Transverse colon (tissue), 4 donors: Measurements from ENCODE around the gene CLN5. TPM values are rescaled to one million over a fixed set of nuclear protein-coding genes. Genes with fewer than 3 reads are reported as not detected.

ENCODE experiments used
- DNase-seq: peaks from one replicate; pipeline ENCODE4 v3.0.0-alpha.2; 2019
- H3K27ac ChIP-seq, 4 donors: fragments of 200-600 bp; sonication (generic); 2 replicates each; pipeline ENCODE4 v1.5.1; 2016 to 2018; ENCODE audit warnings: inconsistent platforms in 4 of 4
- H3K27me3 ChIP-seq: fragments of 200-600 bp; sonication (generic); 2 replicates; pipeline ENCODE4 v1.5.1; 2017; ENCODE audit warnings: inconsistent platforms
- H3K36me3 ChIP-seq, 4 donors: fragments of 200-600 bp; sonication (generic); 2 replicates each; pipeline ENCODE4 v1.5.1; 2017 to 2019; ENCODE audit warnings: inconsistent platforms in 4 of 4
- H3K4me1 ChIP-seq, 4 donors: fragments of 200-600 bp; sonication (generic); 2 replicates each; pipeline ENCODE4 v1.5.1; 2017 to 2020; ENCODE audit warnings: inconsistent platforms in 4 of 4
- H3K4me3 ChIP-seq, 4 donors: fragments of 200-600 bp; sonication (generic); 1 replicate in 1 of 4; 2 replicates in 3 of 4; pipeline versions ENCODE4 v1.5.1 to v1.6.1; 2017 to 2019; ENCODE audit warnings: inconsistent platforms in 4 of 4
- H3K9me3 ChIP-seq, 2 donors: fragments of 200-600 bp; sonication (generic); 2 replicates each; pipeline ENCODE4 v1.5.1; 2017 to 2019; ENCODE audit warnings: inconsistent platforms in 2 of 2
- CTCF ChIP-seq, 5 experiments: fragments of 200-600 bp in 3 of 5; fragments of 450-650 bp in 2 of 5; sonication (generic) in 3 of 5; IDR thresholded peaks; 1 replicate in 2 of 5; 2 replicates in 3 of 5; pipeline ENCODE4 v1.5.1; 2016 to 2017; ENCODE audit warnings: antibody characterized with exemption in 5 of 5, inconsistent platforms in 3 of 5, mild to moderate bottlenecking in 2 of 5, moderate library complexity in 1 of 5
- EP300 ChIP-seq: sonication (generic); formaldehyde crosslinking; IDR thresholded peaks from one replicate; pipeline ENCODE4 v1.6.1; 2017; ENCODE audit warnings: antibody characterized with exemption, low read depth
- POLR2A ChIP-seq: fragments of 450-650 bp; IDR thresholded peaks from one replicate; pipeline ENCODE4 v1.6.1; 2016; ENCODE audit warnings: antibody characterized with exemption, mild to moderate bottlenecking, moderate library complexity
- POLR2AphosphoS5 ChIP-seq, 3 donors: sonication (generic); formaldehyde crosslinking; IDR thresholded peaks; one replicate each; pipeline ENCODE4 v1.6.1; 2016; ENCODE audit warnings: antibody characterized with exemption in 3 of 3
- WGBS, 2 donors: methylation state at CpG; one replicate each; pipeline ENCODE4 v1.1.5; 2018; ENCODE audit warnings: low coverage in 1 of 2; 5-methylcytosine and 5-hydroxymethylcytosine counted together
- in situ Hi-C, 4 donors: fragments of 200-750 bp; cut with MboI; loops; one replicate each; pipeline versions ENCODE4 v1.15.0 to v1.15.1; 2017; ENCODE audit warnings: low sequenced_read_pairs in 3 of 4, low pct_ligation_motif_present in 1 of 4, low pct_unique_long_range_greater_than_20kb in 1 of 4
- intact Hi-C: fragments of 100-400 bp; cut with DNase I; formaldehyde crosslinking; loops from one replicate; pipeline ENCODE4 v1.15.1; 2023; ENCODE audit warnings: low total_unique reads
- total RNA-seq, 4 donors: library from RNA; depleted of rRNA; stranded (reverse); fragments of >200 nt; gene quantifications; one replicate each; pipeline ENCODE4 v1.1.0, GENCODE V29; 2016

CLN5 gene
- total RNA-seq, 4 donors from 2014 or later, result 1.6 to 28.7 (median 21.8) TPM

GRCh38 chr13:76991432-76991795 is 467 bp upstream of the CLN5 start:
- Histone ChIP-seq H3K36me3 (peaks cover 0 to 3% (median 0%) of the 10 kb centered on the region in 4 donors), H3K4me3 (peak overlapping the region; percentile 57 to 82 (median 68)), H3K27me3 (peaks cover 3% of the 10 kb centered on the region), H3K4me1 (peaks cover 0 to 13% (median 4%) of the 10 kb centered on the region in 4 donors), H3K9me3 (no peaks in the 10 kb centered on the region), H3K27ac (peak overlapping the region; percentile 90 to 93 (median 92))
- 48% methylated on average over 15 of the region's 15 CpGs; no CpG with 5 or more reads in 1 of the 2 donors for WGBS, 2 donors
- intact Hi-C loops, result no loop called here
- in situ Hi-C loops, result no loop called here
- TF ChIP-seq POLR2AphosphoS5 (IDR thresholded peaks at IDR 0.05) (no peak), EP300 (no peak), CTCF (IDR thresholded peaks at IDR 0.05) (no peak), POLR2A (no peak)
- peak; percentile 54 for DNase-seq

GRCh38 chr13:76992548-76993001 is 694 bp downstream of the CLN5 start:
- DNase-seq, result peak; percentile 28
- H3K4me1 ChIP-seq, result peaks cover 0 to 13% (median 4%) of the 10 kb centered on the region in 4 donors
- no peaks in the 10 kb centered on the region for H3K9me3 ChIP-seq
- TF ChIP-seq POLR2AphosphoS5 (IDR thresholded peaks at IDR 0.05) (no peak), EP300 (no peak), CTCF (IDR thresholded peaks at IDR 0.05) (no peak), POLR2A (no peak)
- peaks cover 0 to 11% (median 5%) of the 10 kb centered on the region in 4 donors for H3K36me3 ChIP-seq
- intact Hi-C loops, result no loop called here
- 0 to 1% methylated on average over 1 to 20 of the region's 20 CpGs for WGBS, 2 donors
- H3K4me3 ChIP-seq, result peak overlapping the region; percentile 57 to 82 (median 68)
- no peaks in the 10 kb centered on the region for H3K27me3 ChIP-seq
- H3K27ac ChIP-seq, result peak overlapping the region; percentile 90 to 93 (median 92)
- in situ Hi-C loops, result no loop called here

GRCh38 chr13:76993021-76993420 is 1.1 kb downstream of the CLN5 start:
- Histone ChIP-seq H3K9me3 (no peaks in the 10 kb centered on the region), H3K27me3 (no peaks in the 10 kb centered on the region), H3K36me3 (peaks cover 0 to 13% (median 5%) of the 10 kb centered on the region in 4 donors), H3K27ac (peak overlapping the region; percentile 90 to 93 (median 92)), H3K4me1 (peaks cover 0 to 13% (median 4%) of the 10 kb centered on the region in 4 donors), H3K4me3 (peak overlapping the region; percentile 57 to 82 (median 68))
- no peak for DNase-seq
- WGBS, 2 donors, result 37 to 43% methylated on average over 3 of the region's 3 CpGs
- in situ Hi-C loops, result no loop called here
- TF ChIP-seq EP300, result no peak
- no peak for TF ChIP-seq POLR2AphosphoS5 (IDR thresholded peaks at IDR 0.05)
- TF ChIP-seq CTCF (IDR thresholded peaks at IDR 0.05), result no peak
- no peak for TF ChIP-seq POLR2A
- intact Hi-C loops, result no loop called here

- Histone ChIP-seq H3K27ac (peak overlapping the region in 3 of 4 donors; percentile 91 to 93 (median 92)), H3K27me3 (no peaks in the 10 kb centered on the region), H3K4me1 (peaks cover 0 to 13% (median 4%) of the 10 kb centered on the region in 4 donors), H3K4me3 (peak overlapping the region in 1 of 4 donors; percentile 62), H3K36me3 (peaks cover 0 to 16% (median 5%) of the 10 kb centered on the region in 4 donors), H3K9me3 (no peaks in the 10 kb centered on the region)
- no peak for TF ChIP-seq EP300
- TF ChIP-seq POLR2AphosphoS5 (IDR thresholded peaks at IDR 0.05), result no peak
- TF ChIP-seq POLR2A, result no peak
- no peak for DNase-seq
- in situ Hi-C loops, result no loop called here
- 79 to 80% methylated on average over 5 of the region's 5 CpGs for WGBS, 2 donors
- intact Hi-C loops, result no loop called here
These were observed 1.6 kb downstream of the CLN5 start for GRCh38 chr13:76993473-76993872.

GRCh38 chr13:76994281-76994680 is 2.4 kb downstream of the CLN5 start:
- intact Hi-C loops, result no loop called here
- Histone ChIP-seq H3K27me3 (no peaks in the 10 kb centered on the region), H3K4me1 (peaks cover 0 to 13% (median 4%) of the 10 kb centered on the region in 4 donors), H3K4me3 (no peak overlapping the region), H3K27ac (no peak overlapping the region), H3K9me3 (no peaks in the 10 kb centered on the region), H3K36me3 (peaks cover 0 to 19% (median 5%) of the 10 kb centered on the region in 4 donors)
- 96 to 100% methylated on average over 3 of the region's 3 CpGs for WGBS, 2 donors
- no peak for DNase-seq
- TF ChIP-seq POLR2AphosphoS5 (IDR thresholded peaks at IDR 0.05) (no peak), POLR2A (no peak), EP300 (no peak), CTCF (IDR thresholded peaks at IDR 0.05) (no peak)
- in situ Hi-C loops, result no loop called here
